SK-N-SH treated with all-trans-retinoic acid at 6 μM for 48 hours (cell line): ENCODE measurements around the gene LY6G5B.

Experiments
- ARNTL ChIP-seq: fragments of 450-650 bp; formaldehyde crosslinking; IDR thresholded peaks from 2 replicates; pipeline ENCODE4 v1.5.0; 2020; ENCODE audit warnings: low read depth, mild to moderate bottlenecking, moderate library complexity, borderline replicate concordance
- CSDC2 ChIP-seq: fragments of 250-450 bp; sonication (Bioruptor Pico); IDR thresholded peaks from 2 replicates; pipeline ENCODE4 v1.5.0; 2020; ENCODE audit warnings: mild to moderate bottlenecking, moderate library complexity
- ESRRG ChIP-seq: fragments of 250-450 bp; sonication (Bioruptor Pico); IDR thresholded peaks from 2 replicates; pipeline ENCODE4 v1.6.1; 2021; ENCODE audit warnings: mild to moderate bottlenecking
- ISL1 ChIP-seq: fragments of 250-450 bp; sonication (Bioruptor Pico); IDR thresholded peaks from 2 replicates; pipeline ENCODE4 v2.1.2; 2022; ENCODE audit warnings: mild to moderate bottlenecking, moderate library complexity
- OSR1 ChIP-seq: fragments of 250-450 bp; sonication (Bioruptor Pico); IDR thresholded peaks from 2 replicates; pipeline ENCODE4 v1.8.0; 2022; ENCODE audit warnings: moderate library complexity, mild to moderate bottlenecking, inconsistent platforms
- PPARA ChIP-seq: fragments of 250-450 bp; sonication (Bioruptor Pico); IDR thresholded peaks from 2 replicates; pipeline ENCODE4 v1.5.0; 2020; ENCODE audit warnings: mild to moderate bottlenecking, borderline replicate concordance
- TOX ChIP-seq: fragments of 250-450 bp; sonication (Bioruptor Pico); IDR thresholded peaks from 2 replicates; pipeline ENCODE4 v1.8.0; 2021; ENCODE audit warnings: mild to moderate bottlenecking, moderate library complexity, borderline replicate concordance
- ZC3H10 ChIP-seq: fragments of 250-450 bp; sonication (Bioruptor Pico); IDR thresholded peaks from 2 replicates; pipeline ENCODE4 v1.5.1; 2021; ENCODE audit warnings: mild to moderate bottlenecking, moderate library complexity
- ZFP3 ChIP-seq: fragments of 250-450 bp; sonication (Bioruptor Pico); IDR thresholded peaks from 2 replicates; pipeline ENCODE4 v1.5.0; 2020; ENCODE audit warnings: mild to moderate bottlenecking, moderate library complexity
- ZFP30 ChIP-seq: fragments of 450-650 bp; formaldehyde crosslinking; IDR thresholded peaks from 2 replicates; pipeline ENCODE4 v1.5.0; 2022; ENCODE audit warnings: mild to moderate bottlenecking, moderate library complexity
- ZNF8 ChIP-seq: fragments of 450-650 bp; formaldehyde crosslinking; IDR thresholded peaks from 2 replicates; pipeline ENCODE4 v1.5.0; 2020; ENCODE audit warnings: mild to moderate bottlenecking, moderate library complexity
- TF ChIP-seq, protein P1 (sequence below): fragments of 250-450 bp; sonication (Bioruptor Pico); IDR thresholded peaks from 2 replicates; pipeline ENCODE4 v1.8.0; 2020; ENCODE audit warnings: mild to moderate bottlenecking, moderate library complexity, borderline replicate concordance
- TF ChIP-seq, protein P2 (sequence below): fragments of 250-450 bp; sonication (Bioruptor Pico); IDR thresholded peaks from 2 replicates; pipeline ENCODE4 v1.5.1; 2020; ENCODE audit warnings: low read depth, mild to moderate bottlenecking, moderate library complexity
- TF ChIP-seq, protein P3 (sequence below): fragments of 250-450 bp; sonication (Bioruptor Pico); IDR thresholded peaks from 2 replicates; pipeline ENCODE4 v1.5.1; 2021; ENCODE audit warnings: mild to moderate bottlenecking, moderate library complexity

DNA sequence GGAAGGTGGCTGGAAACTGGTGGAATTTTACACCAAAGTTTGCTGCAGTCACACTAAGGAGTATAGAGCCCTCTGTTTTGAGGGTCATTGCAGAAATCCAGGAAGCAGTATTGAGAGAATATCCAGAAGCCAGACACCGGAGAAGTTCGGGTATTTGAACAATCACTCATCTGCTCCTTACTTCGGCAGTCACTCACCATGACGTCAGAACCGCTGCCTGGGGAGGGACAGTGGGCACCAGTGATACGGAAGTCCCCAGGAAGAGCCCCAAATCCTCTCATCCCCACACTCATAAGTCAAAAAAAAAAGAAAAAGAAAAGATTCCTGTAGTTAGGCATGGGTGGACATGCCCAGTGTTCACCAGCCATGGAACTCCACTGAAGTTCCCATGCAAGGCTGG is 7.1 kb downstream of the LY6G5B start:
- TF ChIP-seq, protein P1, sequence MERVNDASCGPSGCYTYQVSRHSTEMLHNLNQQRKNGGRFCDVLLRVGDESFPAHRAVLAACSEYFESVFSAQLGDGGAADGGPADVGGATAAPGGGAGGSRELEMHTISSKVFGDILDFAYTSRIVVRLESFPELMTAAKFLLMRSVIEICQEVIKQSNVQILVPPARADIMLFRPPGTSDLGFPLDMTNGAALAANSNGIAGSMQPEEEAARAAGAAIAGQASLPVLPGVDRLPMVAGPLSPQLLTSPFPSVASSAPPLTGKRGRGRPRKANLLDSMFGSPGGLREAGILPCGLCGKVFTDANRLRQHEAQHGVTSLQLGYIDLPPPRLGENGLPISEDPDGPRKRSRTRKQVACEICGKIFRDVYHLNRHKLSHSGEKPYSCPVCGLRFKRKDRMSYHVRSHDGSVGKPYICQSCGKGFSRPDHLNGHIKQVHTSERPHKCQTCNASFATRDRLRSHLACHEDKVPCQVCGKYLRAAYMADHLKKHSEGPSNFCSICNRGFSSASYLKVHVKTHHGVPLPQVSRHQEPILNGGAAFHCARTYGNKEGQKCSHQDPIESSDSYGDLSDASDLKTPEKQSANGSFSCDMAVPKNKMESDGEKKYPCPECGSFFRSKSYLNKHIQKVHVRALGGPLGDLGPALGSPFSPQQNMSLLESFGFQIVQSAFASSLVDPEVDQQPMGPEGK (CRISPR knock-in tag): no peak
- no peak for TF ChIP-seq ESRRG
- no peak for TF ChIP-seq PPARA (CRISPR knock-in tag)
- TF ChIP-seq, protein P2, sequence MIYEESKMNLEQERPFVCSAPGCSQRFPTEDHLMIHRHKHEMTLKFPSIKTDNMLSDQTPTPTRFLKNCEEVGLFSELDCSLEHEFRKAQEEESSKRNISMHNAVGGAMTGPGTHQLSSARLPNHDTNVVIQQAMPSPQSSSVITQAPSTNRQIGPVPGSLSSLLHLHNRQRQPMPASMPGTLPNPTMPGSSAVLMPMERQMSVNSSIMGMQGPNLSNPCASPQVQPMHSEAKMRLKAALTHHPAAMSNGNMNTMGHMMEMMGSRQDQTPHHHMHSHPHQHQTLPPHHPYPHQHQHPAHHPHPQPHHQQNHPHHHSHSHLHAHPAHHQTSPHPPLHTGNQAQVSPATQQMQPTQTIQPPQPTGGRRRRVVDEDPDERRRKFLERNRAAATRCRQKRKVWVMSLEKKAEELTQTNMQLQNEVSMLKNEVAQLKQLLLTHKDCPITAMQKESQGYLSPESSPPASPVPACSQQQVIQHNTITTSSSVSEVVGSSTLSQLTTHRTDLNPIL (CRISPR knock-in tag): no peak
- TF ChIP-seq ZFP3 (CRISPR knock-in tag): no peak
- no peak for TF ChIP-seq TOX
- no peak for TF ChIP-seq ARNTL (CRISPR knock-in tag)
- TF ChIP-seq ZNF8 (CRISPR knock-in tag): no peak
- TF ChIP-seq CSDC2 (CRISPR knock-in tag): no peak
- no peak for TF ChIP-seq ZFP30 (CRISPR knock-in tag)
- no peak for TF ChIP-seq ZC3H10
- TF ChIP-seq, protein P3, sequence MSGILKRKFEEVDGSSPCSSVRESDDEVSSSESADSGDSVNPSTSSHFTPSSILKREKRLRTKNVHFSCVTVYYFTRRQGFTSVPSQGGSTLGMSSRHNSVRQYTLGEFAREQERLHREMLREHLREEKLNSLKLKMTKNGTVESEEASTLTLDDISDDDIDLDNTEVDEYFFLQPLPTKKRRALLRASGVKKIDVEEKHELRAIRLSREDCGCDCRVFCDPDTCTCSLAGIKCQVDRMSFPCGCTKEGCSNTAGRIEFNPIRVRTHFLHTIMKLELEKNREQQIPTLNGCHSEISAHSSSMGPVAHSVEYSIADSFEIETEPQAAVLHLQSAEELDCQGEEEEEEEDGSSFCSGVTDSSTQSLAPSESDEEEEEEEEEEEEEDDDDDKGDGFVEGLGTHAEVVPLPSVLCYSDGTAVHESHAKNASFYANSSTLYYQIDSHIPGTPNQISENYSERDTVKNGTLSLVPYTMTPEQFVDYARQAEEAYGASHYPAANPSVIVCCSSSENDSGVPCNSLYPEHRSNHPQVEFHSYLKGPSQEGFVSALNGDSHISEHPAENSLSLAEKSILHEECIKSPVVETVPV: no peak
- no peak for TF ChIP-seq ISL1 (CRISPR knock-in tag)
- TF ChIP-seq OSR1: no peak
